Vagina (tissue), 2 donors: ENCODE measurements around the gene EGFR. TPM values are rescaled to one million over a fixed set of nuclear protein-coding genes. Genes with fewer than 3 reads are reported as not detected.
A peak's percentile ranks its signal among the peaks of the same experiment; 100 is the strongest.

Source experiments
- DNase-seq, 2 donors: peaks; one replicate each; pipeline ENCODE4 v3.0.0-alpha.2; 2017; ENCODE audit errors: extremely low spot score in 2 of 2
- H3K27ac ChIP-seq: fragments of 200-600 bp; sonication (generic); one replicate; pipeline ENCODE4 v1.5.1; 2019
- H3K27me3 ChIP-seq: fragments of 200-600 bp; sonication (generic); one replicate; pipeline ENCODE4 v1.5.1; 2019
- H3K36me3 ChIP-seq, 2 donors: fragments of 200-600 bp; sonication (generic); one replicate each; pipeline ENCODE4 v1.5.1; 2017 to 2019
- H3K4me1 ChIP-seq: fragments of 200-600 bp; sonication (generic); one replicate; pipeline ENCODE4 v1.5.1; 2019
- H3K4me3 ChIP-seq, 2 donors: fragments of 200-600 bp; sonication (generic); 1 replicate in 1 of 2; 2 replicates in 1 of 2; pipeline ENCODE4 v1.5.1; 2016 to 2019
- H3K9me3 ChIP-seq: fragments of 200-600 bp; sonication (generic); one replicate; pipeline ENCODE4 v1.5.1; 2019
- POLR2A ChIP-seq, 2 donors: fragments of 450-650 bp; IDR thresholded peaks; one replicate each; pipeline ENCODE4 v1.6.1; 2017; ENCODE audit warnings: antibody characterized with exemption in 2 of 2, mild to moderate bottlenecking in 2 of 2, moderate library complexity in 2 of 2
- POLR2AphosphoS5 ChIP-seq, 2 donors: sonication (generic); formaldehyde crosslinking; IDR thresholded peaks; one replicate each; pipeline ENCODE4 v1.9.0; 2017; ENCODE audit warnings: antibody characterized with exemption in 2 of 2, mild to moderate bottlenecking in 2 of 2, low read depth in 1 of 2; ENCODE audit not compliant: insufficient read depth in 1 of 2
- intact Hi-C: fragments of 100-400 bp; cut with DNase I; formaldehyde crosslinking; loops from one replicate; pipeline ENCODE4 v1.15.1; 2023
- total RNA-seq: library from RNA; depleted of rRNA; stranded (reverse); fragments of >200 nt; gene quantifications from one replicate; pipeline ENCODE4 v1.2.3, GENCODE V29; 2016
- TF ChIP-seq, protein P1 (sequence below), 3 experiments: fragments of 450-650 bp in 2 of 3; fragments of 200-600 bp in 1 of 3; sonication (generic) in 1 of 3; IDR thresholded peaks; one replicate each; pipeline ENCODE4 v1.5.1; 2017 to 2019; ENCODE audit warnings: antibody characterized with exemption in 3 of 3, mild to moderate bottlenecking in 2 of 3, moderate library complexity in 2 of 3

EGFR gene
- total RNA-seq, 1 donor from 2014 or later = 130 TPM

DNA sequence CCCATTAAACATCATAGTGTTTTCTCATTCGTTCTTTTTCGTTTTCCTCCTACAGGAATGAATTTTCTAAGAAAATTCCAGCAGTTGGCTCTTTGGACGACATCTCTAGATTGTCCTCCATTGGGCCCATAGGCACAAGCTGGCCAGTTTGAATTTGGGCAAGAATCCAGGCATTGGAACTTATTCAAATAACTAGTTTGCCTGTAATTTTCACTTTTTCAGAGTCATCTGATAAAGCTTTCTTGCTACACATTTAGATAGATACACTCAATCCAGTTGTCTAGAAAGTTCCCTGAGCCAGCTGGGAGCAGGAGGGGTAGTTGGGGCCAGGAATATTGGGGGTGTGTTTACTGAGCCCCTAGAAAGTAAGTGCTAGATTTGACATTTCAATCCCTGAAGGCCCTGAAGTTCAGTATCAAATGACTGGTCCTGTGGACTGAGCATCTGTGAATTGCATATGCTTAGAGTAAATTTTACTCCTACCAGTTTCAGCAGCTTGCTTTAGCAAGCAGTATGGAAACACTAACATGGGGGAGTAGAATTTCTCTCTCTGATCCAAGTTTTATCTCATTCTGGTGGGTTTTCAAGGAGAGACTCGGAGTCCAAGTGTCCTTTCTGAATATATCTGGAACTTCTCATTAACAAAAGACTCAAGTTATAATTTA is 5.2 kb downstream of the EGFR start:
- Histone ChIP-seq H3K27ac (peak overlapping the region; percentile 78), H3K9me3 (no peaks in the 10 kb centered on the region), H3K4me3 (no peak overlapping the region), H3K36me3 (no peaks in the 10 kb centered on the region), H3K4me1 (peaks cover 70% of the 10 kb centered on the region), H3K27me3 (no peaks in the 10 kb centered on the region)
- TF ChIP-seq, protein P1, sequence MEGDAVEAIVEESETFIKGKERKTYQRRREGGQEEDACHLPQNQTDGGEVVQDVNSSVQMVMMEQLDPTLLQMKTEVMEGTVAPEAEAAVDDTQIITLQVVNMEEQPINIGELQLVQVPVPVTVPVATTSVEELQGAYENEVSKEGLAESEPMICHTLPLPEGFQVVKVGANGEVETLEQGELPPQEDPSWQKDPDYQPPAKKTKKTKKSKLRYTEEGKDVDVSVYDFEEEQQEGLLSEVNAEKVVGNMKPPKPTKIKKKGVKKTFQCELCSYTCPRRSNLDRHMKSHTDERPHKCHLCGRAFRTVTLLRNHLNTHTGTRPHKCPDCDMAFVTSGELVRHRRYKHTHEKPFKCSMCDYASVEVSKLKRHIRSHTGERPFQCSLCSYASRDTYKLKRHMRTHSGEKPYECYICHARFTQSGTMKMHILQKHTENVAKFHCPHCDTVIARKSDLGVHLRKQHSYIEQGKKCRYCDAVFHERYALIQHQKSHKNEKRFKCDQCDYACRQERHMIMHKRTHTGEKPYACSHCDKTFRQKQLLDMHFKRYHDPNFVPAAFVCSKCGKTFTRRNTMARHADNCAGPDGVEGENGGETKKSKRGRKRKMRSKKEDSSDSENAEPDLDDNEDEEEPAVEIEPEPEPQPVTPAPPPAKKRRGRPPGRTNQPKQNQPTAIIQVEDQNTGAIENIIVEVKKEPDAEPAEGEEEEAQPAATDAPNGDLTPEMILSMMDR (IDR thresholded peaks at IDR 0.05) = no peak
- no peak for TF ChIP-seq POLR2A (IDR thresholded peaks at IDR 0.05)
- no peak for TF ChIP-seq POLR2AphosphoS5 (IDR thresholded peaks at IDR 0.05; ENCODE audit: insufficient read depth in 1 of 2, low read depth in 1 of 2)
- intact Hi-C loops = loop anchor here (5.0 kb wide), 1 partner anchor 108 kb away; no protein-coding TSS in a partner anchor
- no peak for DNase-seq

DNA sequence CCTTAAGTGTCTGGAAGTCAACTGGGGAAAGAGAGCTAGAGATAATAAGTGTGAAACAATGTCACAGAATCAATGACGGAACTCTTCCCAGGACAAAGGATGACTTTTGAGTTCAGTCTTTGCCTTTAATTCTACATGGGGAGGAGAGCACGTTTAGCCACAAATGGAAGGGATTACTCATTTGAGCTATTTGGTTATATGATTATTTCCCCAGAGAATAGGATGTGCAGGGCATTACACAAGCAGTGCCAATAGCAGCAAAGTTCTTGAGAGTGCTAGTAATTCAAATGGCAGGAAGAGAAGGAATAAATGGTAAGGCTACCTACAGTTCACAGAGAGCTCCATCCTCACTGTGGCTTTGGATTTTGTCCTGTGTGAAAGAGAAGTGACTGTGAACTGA is 6.0 kb downstream of the EGFR start:
- intact Hi-C loops = loop anchor here (5.0 kb wide), 1 partner anchor 108 kb away; no protein-coding TSS in a partner anchor
- TF ChIP-seq, protein P1 (IDR thresholded peaks at IDR 0.05) = no peak
- TF ChIP-seq POLR2A (IDR thresholded peaks at IDR 0.05) = no peak
- DNase-seq = no peak
- H3K9me3 ChIP-seq = no peaks in the 10 kb centered on the region
- peak overlapping the region; percentile 78 for H3K27ac ChIP-seq
- peaks cover 77% of the 10 kb centered on the region for H3K4me1 ChIP-seq
- no peaks in the 10 kb centered on the region for H3K36me3 ChIP-seq
- no peak overlapping the region for H3K4me3 ChIP-seq
- H3K27me3 ChIP-seq = no peaks in the 10 kb centered on the region

DNA sequence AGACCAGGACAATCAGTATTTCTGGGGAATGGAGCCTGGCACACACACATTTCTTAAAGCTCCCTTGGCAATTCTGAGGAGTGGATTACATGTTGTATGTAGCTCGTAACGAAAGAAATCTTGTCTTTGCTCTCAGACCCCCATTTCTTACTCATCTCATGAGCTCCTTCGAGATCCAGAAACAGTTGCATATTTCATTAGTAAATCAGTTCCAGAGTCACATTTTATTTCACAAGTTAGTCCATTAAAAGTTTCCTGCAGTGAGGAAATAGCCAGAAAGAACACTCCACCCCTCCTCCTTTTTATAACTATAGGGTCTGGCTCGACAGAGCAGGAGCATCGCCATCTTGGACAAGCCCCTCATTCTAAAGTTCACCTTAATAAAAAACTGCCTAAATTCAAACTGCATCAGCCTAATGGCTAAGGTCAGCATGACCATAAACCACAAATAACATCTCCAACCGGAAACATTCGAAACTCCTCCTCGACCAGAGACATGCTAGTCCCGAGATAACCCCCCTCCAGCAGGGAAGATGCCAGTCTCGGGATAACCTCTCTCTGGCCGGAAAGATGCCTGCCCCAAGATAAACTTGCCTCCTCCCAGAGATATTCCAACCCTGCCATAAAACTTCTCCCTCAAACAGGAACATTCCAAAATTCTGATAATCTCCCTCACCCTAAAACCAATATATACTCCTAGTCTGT is 7.4 kb downstream of the EGFR start:
- Histone ChIP-seq H3K36me3 (no peaks in the 10 kb centered on the region), H3K9me3 (no peaks in the 10 kb centered on the region), H3K4me3 (no peak overlapping the region), H3K27me3 (no peaks in the 10 kb centered on the region), H3K4me1 (peaks cover 76% of the 10 kb centered on the region), H3K27ac (peak overlapping the region; percentile 78)
- TF ChIP-seq, protein P1 (IDR thresholded peaks at IDR 0.05) = no peak
- TF ChIP-seq POLR2A (IDR thresholded peaks at IDR 0.05) = no peak
- TF ChIP-seq POLR2AphosphoS5 (IDR thresholded peaks at IDR 0.05; ENCODE audit: insufficient read depth in 1 of 2, low read depth in 1 of 2) = peak in 1 of 2 donors; percentile 0
- intact Hi-C loops = no loop called here
- DNase-seq = no peak

DNA sequence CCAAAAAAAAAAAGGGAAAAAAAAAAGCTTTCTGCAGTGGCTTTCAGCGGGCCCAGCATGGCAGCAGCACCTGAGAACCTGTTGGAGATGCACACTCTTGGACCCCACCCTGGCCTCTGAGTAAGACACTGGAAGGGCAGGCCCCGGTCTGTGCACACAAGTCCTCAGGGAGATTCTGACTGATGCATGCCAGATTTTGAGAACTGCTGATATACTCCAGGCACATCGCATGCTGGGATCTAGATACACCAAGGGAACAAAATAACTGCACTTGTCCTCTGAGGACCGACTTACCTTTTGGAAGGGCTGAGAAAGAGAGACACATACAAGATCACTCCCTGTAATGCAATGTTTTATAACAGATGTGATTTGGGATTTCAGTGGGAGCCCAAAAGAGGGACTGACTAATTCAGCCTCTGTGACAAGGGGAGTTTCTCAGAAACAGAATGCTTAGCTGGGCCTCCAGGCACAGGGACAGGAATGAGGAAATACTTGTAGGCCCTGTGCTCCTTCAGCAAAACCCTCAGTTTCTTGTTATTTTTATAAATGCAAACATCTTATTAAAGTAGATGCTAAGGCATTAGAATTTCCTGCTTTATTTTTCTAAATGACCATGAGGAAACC is 8.2 kb downstream of the EGFR start:
- Histone ChIP-seq H3K27ac (peak overlapping the region; percentile 78), H3K27me3 (no peaks in the 10 kb centered on the region), H3K4me1 (peaks cover 76% of the 10 kb centered on the region), H3K4me3 (no peak overlapping the region), H3K36me3 (no peaks in the 10 kb centered on the region), H3K9me3 (no peaks in the 10 kb centered on the region)
- DNase-seq = no peak
- intact Hi-C loops = no loop called here
- TF ChIP-seq, protein P1 (IDR thresholded peaks at IDR 0.05) = no peak
- TF ChIP-seq POLR2AphosphoS5 (IDR thresholded peaks at IDR 0.05; ENCODE audit: insufficient read depth in 1 of 2, low read depth in 1 of 2) (no peak), POLR2A (IDR thresholded peaks at IDR 0.05) (no peak)
